Measurements from ENCODE around the gene ZCRB1. TPM values are rescaled to one million over a fixed set of nuclear protein-coding genes. Genes with fewer than 3 reads are reported as not detected.
"Not testable (repeated sequence)": the region's sequence is repeated elsewhere in the genome, so short reads cannot be mapped to it uniquely, and the experiment has no call there.

Gene ZCRB1, protein sequence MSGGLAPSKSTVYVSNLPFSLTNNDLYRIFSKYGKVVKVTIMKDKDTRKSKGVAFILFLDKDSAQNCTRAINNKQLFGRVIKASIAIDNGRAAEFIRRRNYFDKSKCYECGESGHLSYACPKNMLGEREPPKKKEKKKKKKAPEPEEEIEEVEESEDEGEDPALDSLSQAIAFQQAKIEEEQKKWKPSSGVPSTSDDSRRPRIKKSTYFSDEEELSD
- total RNA-seq, result 10 to 100 TPM; 55.9 to 62.8 TPM

DNA sequence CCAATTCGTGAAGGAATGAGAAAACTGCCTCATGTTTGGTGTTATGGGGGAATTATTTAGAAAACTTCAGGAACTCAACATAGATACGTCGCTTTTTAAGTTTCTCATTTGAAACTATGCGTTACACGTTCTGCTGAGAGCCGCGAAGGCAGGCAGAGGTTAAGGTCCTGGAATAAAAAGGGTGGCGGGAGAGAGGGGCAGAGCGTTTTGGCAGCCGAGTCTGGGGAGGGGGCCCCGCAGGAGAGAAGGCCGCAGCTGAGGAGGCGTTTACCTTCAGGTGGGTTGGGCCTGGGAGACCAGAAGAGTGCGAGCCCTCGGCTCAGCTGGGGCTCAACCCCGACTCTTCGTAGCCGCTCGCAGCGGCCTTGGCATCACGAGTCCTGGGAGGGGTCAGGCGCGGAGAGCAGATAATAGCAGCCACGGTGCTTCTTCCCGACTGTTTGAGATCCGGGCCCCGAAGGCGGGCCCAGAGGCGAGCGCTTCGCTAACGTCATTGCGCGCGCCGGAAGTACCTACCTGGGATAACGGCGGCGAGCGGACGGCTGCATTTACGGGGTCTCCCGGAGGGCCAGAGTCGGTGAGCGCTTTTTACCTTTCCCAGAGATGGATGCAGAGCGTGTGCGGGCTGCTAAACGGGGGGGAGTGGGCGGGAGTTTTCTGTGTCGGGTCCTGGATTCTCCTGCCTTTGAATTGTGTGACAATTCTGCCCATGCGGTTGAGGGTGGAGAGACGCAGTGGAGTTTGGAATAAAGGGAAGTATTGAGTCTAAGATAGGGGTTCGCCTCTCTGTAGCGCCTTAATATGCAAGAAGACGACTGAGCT, at the start of gene ZCRB1, which contains the start of gene PPHLN1:
Gene ZCRB1, minus strand, starts transcription at position 442 of the 822 bp plus-strand sequence. CDS start 1,992 bp downstream, outside the sequence.
Gene PPHLN1, plus strand, starts transcription at position 515 of the 822 bp plus-strand sequence. CDS start 9,736 bp downstream, outside the sequence.
- H3K4me3 Mint-ChIP-seq, result peak within 1 kb of the TSS; percentile 98
- CTCF ChIA-PET, result no interaction called here
- ATAC-seq (peak; percentile 96), DNase-seq (peak; percentile 88)
- peaks cover 45% of the 10 kb centered on the region for H3K4me1 Mint-ChIP-seq
- peak within 1 kb of the TSS; percentile 95 for H3K27ac Mint-ChIP-seq
- H3K27me3 Mint-ChIP-seq, result no peaks in the 10 kb centered on the region
- no peaks in the 10 kb centered on the region for H3K9me3 Mint-ChIP-seq (ENCODE audit: low read depth)
- peaks cover 17% of the 10 kb centered on the region for H3K36me3 Mint-ChIP-seq

DNA sequence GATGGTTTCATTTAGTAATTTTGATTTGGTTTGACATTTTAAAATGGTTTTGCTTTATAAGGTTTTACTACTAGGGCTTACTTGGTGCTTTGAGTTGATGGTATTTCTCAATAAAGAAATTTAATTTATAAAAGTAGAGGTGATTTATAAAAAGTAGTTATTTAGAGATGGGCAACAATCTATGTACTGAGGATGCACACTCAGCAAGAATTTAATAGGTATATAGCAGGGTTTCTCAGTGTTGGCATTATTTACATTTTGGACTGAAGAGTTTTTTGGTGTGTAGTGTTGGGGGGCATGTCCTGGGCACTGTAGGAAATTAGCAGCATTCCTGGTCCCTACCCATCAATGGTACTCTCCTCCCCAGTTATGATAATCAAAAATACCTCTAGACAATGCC, 47.8 kb upstream of the ZCRB1 start:
- H3K27me3 Mint-ChIP-seq, result no peaks in the 10 kb centered on the region
- H3K4me3 Mint-ChIP-seq, result no peak overlapping the region
- H3K9me3 Mint-ChIP-seq (ENCODE audit: low read depth), result no peaks in the 10 kb centered on the region
- ATAC-seq (no peak), DNase-seq (no peak)
- H3K27ac Mint-ChIP-seq, result no peak overlapping the region
- CTCF ChIA-PET, result interaction anchor here (2.2 to 3.2 kb wide), 2 partner anchors 8 to 14 kb away, joined by 15 to 26 read pairs; no protein-coding TSS in a partner anchor
- H3K4me1 Mint-ChIP-seq, result peaks cover 2% of the 10 kb centered on the region
- H3K36me3 Mint-ChIP-seq, result peaks cover 8% of the 10 kb centered on the region

DNA sequence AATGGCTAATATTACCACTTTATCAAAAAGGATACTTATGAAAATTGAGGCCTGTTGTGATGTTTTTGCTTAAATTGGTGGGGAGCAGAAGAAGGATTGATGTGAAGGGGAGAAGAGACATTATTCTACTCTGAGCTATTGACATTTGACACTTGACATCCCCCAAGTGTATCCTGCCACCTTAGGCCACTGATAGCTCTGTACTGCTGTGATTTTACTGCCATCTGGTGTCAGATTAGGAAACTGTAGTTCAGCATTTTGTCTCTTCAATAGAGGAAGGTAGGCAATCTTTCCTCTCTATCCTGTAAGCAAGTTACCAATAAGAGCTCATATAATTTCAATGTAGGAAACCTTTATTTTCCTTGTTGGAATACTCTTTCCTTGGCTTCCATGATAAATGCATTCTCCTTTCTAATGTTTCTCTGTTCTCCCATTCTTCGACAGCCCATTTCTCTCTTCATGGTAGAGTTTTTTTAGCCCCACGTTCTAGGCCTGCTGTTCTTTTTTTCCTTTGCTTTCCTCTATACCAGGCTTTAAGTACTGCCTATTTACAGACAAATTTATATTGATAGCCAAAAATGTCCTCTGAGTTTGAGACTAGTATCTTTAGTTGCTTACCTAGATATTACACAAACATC, 46.4 kb upstream of the ZCRB1 start:
- Mint-ChIP-seq H3K27ac (no peak overlapping the region), H3K9me3 (ENCODE audit: low read depth) (no peaks in the 10 kb centered on the region), H3K36me3 (peaks cover 6% of the 10 kb centered on the region), H3K27me3 (no peaks in the 10 kb centered on the region), H3K4me3 (no peak overlapping the region), H3K4me1 (peaks cover 2% of the 10 kb centered on the region)
- peak; percentile 46 for DNase-seq
- CTCF ChIA-PET, result interaction anchor here (0.6 to 3.2 kb wide), 28 partner anchors 9 to 348 kb away, joined by 3 to 26 read pairs (median 4); no protein-coding TSS in a partner anchor
- ATAC-seq, result peak; percentile 86

DNA sequence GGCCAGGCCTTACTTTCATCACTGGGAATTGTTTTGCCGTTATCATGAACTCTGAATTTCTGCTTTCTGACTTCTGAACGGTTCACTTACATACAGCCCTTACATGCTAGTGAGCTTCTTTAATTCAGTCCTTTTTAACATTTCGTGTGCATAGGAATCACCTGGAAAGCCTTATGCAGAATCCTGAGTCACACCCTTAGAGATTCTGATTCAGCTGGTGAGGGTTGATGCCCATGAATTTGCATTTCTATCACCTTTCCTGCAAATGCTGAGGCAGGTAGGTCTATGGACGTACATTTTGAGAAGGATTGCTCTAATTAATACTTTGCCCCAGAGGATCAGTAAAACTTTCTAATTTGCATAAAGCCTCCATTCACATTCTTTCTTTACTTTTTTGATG, 44.1 kb upstream of the ZCRB1 start:
- Mint-ChIP-seq H3K4me1 (peaks cover 2% of the 10 kb centered on the region), H3K27ac (no peak overlapping the region), H3K9me3 (ENCODE audit: low read depth) (no peaks in the 10 kb centered on the region), H3K36me3 (peaks cover 2% of the 10 kb centered on the region), H3K27me3 (no peaks in the 10 kb centered on the region), H3K4me3 (no peak overlapping the region)
- DNase-seq (no peak), ATAC-seq (no peak)
- CTCF ChIA-PET, result no interaction called here

DNA sequence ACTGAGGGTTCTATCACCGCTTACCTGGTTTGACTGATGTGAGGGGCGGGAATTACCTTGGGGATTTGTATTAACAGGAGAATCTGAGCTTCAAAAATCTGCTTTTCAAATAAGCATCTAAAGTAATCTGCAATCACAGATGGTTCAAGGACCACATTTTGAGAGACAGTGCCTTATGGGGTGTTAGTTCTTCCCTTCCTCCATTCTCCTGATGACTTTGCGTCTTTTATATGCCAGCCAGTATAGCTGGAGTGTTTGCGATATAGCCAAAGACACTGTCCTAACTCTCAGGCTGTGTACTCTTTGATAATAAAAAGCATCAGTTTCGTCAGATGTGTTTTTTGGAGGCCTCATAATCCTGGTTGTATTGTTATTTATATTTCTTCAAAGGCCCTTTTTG, 39.6 kb upstream of the ZCRB1 start:
- peaks cover 21% of the 10 kb centered on the region for H3K36me3 Mint-ChIP-seq
- peaks cover 14% of the 10 kb centered on the region for H3K4me1 Mint-ChIP-seq
- no peak overlapping the region for H3K27ac Mint-ChIP-seq
- ATAC-seq, result no peak
- no peak for DNase-seq
- CTCF ChIA-PET, result no interaction called here
- no peak overlapping the region for H3K4me3 Mint-ChIP-seq
- H3K27me3 Mint-ChIP-seq, result no peaks in the 10 kb centered on the region
- no peaks in the 10 kb centered on the region for H3K9me3 Mint-ChIP-seq (ENCODE audit: low read depth)

DNA sequence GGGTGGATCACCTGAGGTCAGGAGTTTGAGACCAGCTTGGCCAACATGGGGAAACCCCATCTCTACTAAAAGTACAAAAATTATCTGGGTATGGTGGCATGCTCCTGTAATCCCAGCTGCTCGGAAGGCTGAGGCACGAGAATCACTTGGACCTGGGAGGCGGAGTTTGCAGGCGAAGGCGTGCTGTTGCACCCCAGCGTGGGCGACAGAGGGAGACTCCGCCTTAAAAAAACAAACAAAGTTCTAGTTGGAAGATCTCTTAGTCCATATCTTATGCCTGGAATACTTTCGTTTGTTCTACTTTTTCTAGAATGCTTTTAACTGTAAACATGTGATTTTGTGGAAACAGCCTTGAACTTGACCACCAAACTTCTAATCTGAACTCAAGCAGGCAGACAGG, 38.8 kb upstream of the ZCRB1 start:
- Mint-ChIP-seq H3K36me3 (peaks cover 24% of the 10 kb centered on the region), H3K9me3 (ENCODE audit: low read depth) (no peaks in the 10 kb centered on the region), H3K4me3 (no peak overlapping the region), H3K27ac (no peak overlapping the region), H3K27me3 (no peaks in the 10 kb centered on the region), H3K4me1 (peaks cover 19% of the 10 kb centered on the region)
- ATAC-seq (no peak), DNase-seq (no peak)
- CTCF ChIA-PET, result no interaction called here

DNA sequence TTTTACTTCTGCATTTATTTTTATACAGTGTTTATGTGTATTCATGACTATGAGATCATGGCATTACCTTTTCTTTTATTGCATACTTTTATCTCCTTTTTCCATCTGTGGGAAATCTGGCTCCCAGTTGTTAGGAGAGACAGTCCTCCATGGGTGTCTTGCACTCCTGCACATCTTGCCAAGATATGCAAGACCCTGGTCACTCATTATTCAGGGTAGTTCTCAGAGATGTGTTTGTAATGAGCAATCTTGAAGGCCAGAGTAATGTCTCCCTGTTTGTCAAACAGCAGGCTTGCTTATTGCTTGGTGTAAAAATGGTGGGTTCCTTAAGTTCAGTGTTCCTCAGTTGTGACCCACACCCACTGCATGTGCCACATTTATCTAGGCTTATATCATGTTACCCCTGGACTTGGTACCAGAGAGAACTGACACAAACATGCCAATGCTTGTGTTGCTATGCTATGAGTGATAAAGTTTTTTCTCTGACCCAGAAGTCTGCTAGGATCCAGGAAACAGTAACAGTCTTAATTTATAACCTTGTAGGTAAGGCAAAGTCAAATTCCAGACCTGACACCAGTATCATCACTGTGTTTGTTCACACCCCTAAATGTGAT, 36.9 kb upstream of the ZCRB1 start:
- Mint-ChIP-seq H3K27ac (no peak overlapping the region), H3K27me3 (no peaks in the 10 kb centered on the region), H3K4me1 (peaks cover 23% of the 10 kb centered on the region), H3K4me3 (no peak overlapping the region), H3K36me3 (peaks cover 29% of the 10 kb centered on the region), H3K9me3 (ENCODE audit: low read depth) (no peaks in the 10 kb centered on the region)
- DNase-seq (no peak), ATAC-seq (no peak)
- CTCF ChIA-PET, result interaction anchor here (1.6 kb wide), 1 partner anchor 9 kb away, joined by 4 read pairs; no protein-coding TSS in a partner anchor

DNA sequence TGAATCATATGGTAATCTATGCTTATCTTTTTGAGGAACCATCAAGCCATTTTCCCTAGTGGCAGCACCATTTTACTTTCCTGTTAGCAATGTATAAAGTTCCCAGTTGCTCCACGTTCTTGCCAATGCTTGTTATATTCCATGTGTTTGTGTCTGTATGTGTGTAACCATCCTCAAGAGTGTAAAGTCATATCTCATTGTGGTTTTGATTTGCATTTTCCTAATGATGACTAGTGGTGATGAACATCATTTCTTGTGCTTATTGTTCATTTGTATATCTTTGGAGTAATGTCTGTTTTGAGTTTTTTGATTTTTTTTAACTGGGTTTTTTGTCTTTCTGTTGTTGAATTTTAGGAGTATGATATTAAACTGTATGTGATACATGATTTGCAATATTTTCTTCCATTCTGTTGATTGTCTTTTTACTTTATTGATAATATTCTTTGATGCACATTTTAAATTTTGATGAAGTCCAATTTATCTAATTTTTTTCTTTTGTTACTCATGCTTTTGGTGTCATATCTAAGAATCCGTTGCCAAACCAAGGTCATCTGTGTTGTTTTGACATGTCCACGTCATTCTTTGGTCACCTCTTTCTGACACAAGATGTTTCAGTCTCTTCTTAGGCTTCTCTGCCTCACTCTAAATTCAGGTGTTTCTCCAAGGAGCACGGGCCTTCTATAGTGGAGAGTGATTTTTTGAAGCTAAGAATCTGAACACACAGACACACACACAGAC, 36.2 kb upstream of the ZCRB1 start:
- no peak for ATAC-seq
- Mint-ChIP-seq H3K27me3 (no peaks in the 10 kb centered on the region), H3K4me1 (peaks cover 23% of the 10 kb centered on the region), H3K4me3 (no peak overlapping the region), H3K36me3 (peaks cover 33% of the 10 kb centered on the region), H3K27ac (no peak overlapping the region), H3K9me3 (ENCODE audit: low read depth) (no peaks in the 10 kb centered on the region)
- CTCF ChIA-PET, result interaction anchor here (1.6 to 4.5 kb wide), 2 partner anchors 10 to 11 kb away, joined by 4 to 26 read pairs; no protein-coding TSS in a partner anchor
- no peak for DNase-seq

DNA sequence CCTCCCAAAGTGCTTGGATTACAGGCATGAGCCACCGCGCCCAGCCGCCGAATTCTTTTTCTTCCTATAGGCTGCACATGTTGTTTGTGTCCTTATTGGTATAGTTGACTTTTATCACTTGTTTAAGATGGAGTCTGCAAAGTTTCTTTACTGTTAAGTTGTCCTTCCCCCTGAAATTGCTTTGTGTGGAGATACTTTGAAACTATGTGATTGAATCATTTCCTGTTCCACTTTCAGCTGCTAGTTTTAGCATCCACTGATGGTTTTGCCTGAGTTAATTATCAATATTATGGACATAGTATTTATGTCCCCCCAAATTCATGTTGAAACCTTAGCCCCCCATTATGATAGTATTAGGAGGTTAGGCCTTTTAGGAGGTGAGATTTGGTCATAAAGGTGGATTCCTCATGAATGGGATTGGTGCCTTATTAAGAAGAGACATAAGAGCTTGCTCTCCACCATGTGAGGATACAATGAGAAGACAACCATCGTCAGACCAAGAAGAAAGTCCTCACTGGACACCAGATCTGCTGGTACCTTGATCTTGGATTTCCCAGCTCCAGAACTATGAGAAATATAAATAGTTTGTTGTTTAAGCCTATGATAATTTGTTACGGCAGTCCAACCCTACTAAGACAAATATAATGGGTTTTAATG, 35.0 kb upstream of the ZCRB1 start:
- no peaks in the 10 kb centered on the region for H3K27me3 Mint-ChIP-seq
- DNase-seq (no peak), ATAC-seq (peak; percentile 53)
- H3K4me3 Mint-ChIP-seq, result no peak overlapping the region
- no peaks in the 10 kb centered on the region for H3K9me3 Mint-ChIP-seq (ENCODE audit: low read depth)
- CTCF ChIA-PET, result interaction anchor here (1.3 to 4.5 kb wide), 2 partner anchors 9 to 12 kb away, joined by 3 to 26 read pairs; no protein-coding TSS in a partner anchor
- H3K36me3 Mint-ChIP-seq, result peaks cover 38% of the 10 kb centered on the region
- peaks cover 23% of the 10 kb centered on the region for H3K4me1 Mint-ChIP-seq
- peak overlapping the region; percentile 72 for H3K27ac Mint-ChIP-seq

DNA sequence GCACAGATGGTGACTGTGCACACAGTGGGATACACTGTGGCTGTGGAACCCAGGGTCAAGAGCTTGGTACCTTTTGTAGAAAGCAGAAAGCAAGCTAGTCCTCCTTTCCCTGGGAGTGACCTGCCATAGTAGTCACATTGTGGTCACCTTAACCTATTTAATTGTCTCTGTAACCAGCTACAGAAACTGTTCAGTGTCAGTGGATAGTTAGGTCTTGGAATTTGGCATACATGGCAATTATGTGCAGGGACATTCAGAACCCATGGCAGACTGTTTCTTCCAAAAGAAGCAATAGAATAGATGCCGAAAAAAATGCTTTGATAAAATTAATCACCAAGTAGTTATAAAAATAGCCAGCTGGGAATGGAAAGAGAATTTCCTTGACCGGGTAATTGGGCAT, 30.4 kb upstream of the ZCRB1 start:
- DNase-seq, result no peak

DNA sequence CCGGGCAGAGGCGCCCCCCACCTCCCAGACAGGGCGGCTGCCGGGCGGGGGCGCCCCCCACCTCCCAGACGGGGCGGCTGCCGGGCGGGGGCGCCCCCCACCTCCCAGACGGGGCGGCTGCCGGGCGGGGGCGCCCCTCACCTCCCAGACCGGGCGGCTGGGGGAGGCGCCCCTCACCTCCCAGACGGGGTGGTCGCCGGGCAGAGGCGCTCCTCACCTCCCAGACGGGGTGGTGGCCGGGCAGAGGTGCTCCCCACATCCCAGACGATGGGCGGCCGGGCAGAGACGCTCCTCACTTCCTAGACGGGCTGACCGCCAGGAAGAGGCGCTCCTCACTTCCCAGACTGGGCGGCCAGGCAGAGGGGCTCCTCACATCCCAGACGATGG, 24.1 kb upstream of the ZCRB1 start:
- H3K4me1 Mint-ChIP-seq; ATAC-seq; CTCF ChIA-PET; H3K4me3 Mint-ChIP-seq; H3K27me3 Mint-ChIP-seq; H3K9me3 Mint-ChIP-seq (ENCODE audit: low read depth); DNase-seq; H3K27ac Mint-ChIP-seq: not testable (repeated sequence)
- peaks cover 26% of the 10 kb centered on the region for H3K36me3 Mint-ChIP-seq

More for the DNA sequence above, 30.4 kb upstream of the ZCRB1 start:
- H3K27ac Mint-ChIP-seq, result no peak overlapping the region
- CTCF ChIA-PET, result interaction anchor here (1.2 kb wide), 1 partner anchor 16 kb away, joined by 3 read pairs; no protein-coding TSS in a partner anchor
- no peak overlapping the region for H3K4me3 Mint-ChIP-seq
- peaks cover 17% of the 10 kb centered on the region for H3K4me1 Mint-ChIP-seq
- H3K9me3 Mint-ChIP-seq (ENCODE audit: low read depth), result no peaks in the 10 kb centered on the region
- peaks cover 34% of the 10 kb centered on the region for H3K36me3 Mint-ChIP-seq
- ATAC-seq, result no peak
- no peaks in the 10 kb centered on the region for H3K27me3 Mint-ChIP-seq
